Measurements from ENCODE around the gene SLC30A2.

SLC30A2 gene

GRCh38 chr1:26070296-26070962, 24.5 kb upstream of the SLC30A2 start:
- no peak overlapping the region for H3K27ac ChIP-seq
- no peak for DNase-seq (ENCODE audit: low spot score)
- TF ChIP-seq, protein P1, sequence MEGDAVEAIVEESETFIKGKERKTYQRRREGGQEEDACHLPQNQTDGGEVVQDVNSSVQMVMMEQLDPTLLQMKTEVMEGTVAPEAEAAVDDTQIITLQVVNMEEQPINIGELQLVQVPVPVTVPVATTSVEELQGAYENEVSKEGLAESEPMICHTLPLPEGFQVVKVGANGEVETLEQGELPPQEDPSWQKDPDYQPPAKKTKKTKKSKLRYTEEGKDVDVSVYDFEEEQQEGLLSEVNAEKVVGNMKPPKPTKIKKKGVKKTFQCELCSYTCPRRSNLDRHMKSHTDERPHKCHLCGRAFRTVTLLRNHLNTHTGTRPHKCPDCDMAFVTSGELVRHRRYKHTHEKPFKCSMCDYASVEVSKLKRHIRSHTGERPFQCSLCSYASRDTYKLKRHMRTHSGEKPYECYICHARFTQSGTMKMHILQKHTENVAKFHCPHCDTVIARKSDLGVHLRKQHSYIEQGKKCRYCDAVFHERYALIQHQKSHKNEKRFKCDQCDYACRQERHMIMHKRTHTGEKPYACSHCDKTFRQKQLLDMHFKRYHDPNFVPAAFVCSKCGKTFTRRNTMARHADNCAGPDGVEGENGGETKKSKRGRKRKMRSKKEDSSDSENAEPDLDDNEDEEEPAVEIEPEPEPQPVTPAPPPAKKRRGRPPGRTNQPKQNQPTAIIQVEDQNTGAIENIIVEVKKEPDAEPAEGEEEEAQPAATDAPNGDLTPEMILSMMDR (conservative IDR thresholded peaks at IDR 0.05; ENCODE audit: low read depth) = no peak
- ChIA-PET CTCF (no interaction called here), POLR2A (ENCODE audit: low non-redundant PET) (no interaction called here)

DNA sequence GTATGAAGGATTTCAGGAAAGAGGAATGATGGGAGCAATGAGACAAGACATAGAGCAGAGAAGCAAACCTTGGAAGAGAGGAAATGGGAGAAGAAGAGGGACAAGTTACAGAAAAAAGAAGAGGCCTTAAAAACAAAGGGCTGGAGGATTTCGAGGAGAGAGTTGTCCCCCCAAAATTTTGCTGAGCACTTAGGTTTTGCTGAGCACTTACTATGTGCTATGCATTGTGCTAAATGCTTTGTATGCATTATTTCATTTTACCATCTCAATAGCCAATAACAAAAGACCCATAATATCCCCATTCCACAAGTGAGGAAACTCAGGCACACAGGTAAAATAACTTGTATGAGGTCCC, 24.0 kb upstream of the SLC30A2 start:
- CTCF ChIA-PET = no interaction called here
- TF ChIP-seq, protein P1 (conservative IDR thresholded peaks at IDR 0.05; ENCODE audit: low read depth) = no peak
- POLR2A ChIA-PET (ENCODE audit: low non-redundant PET) = no interaction called here

GRCh38 chr1:26067432-26067911, 21.6 kb upstream of the SLC30A2 start, which contains the start of gene TRIM63:
TRIM63 (minus strand) TSS chr1:26067630; CDS start chr1:26067494, 136 bp downstream.
- ChIA-PET CTCF (interaction anchor here (0.6 to 1.6 kb wide), 2 partner anchors 78 to 943 kb away, joined by 3 to 4 read pairs; no protein-coding TSS in a partner anchor), POLR2A (ENCODE audit: low non-redundant PET) (no interaction called here)
- TF ChIP-seq, protein P1 (conservative IDR thresholded peaks at IDR 0.05; ENCODE audit: low read depth) = no peak
- DNase-seq (ENCODE audit: low spot score) = no peak
- H3K27ac ChIP-seq = no peak within 1 kb of the TSS

More for the DNA sequence above, 24.0 kb upstream of the SLC30A2 start:
- no peak overlapping the region for H3K27ac ChIP-seq
- DNase-seq (ENCODE audit: low spot score) = no peak

DNA sequence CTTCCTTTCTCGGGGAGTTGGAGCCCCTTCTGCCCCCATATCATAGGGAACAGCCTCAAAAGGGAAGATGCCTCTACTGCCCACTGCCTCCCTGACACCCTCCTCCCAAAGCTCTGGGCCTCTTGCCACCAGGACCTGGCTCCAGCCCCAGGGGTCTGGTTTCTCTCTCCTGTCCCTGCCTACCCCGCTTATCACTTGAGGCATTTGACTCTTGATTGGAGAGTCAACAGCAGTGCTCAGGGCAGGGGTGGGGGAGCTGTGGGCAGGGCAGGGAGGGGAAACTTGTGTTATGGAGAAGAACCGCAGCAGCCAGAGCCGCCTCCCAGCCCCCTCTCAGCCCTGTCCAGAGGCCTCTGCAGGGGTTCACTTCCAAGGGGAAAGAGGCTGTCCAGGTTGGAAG, 20.9 kb upstream of the SLC30A2 start:
- no peak overlapping the region for H3K27ac ChIP-seq
- DNase-seq (ENCODE audit: low spot score) = no peak
- TF ChIP-seq, protein P1 (conservative IDR thresholded peaks at IDR 0.05; ENCODE audit: low read depth) = no peak
- ChIA-PET POLR2A (ENCODE audit: low non-redundant PET) (no interaction called here), CTCF (interaction anchor here (0.8 to 1.6 kb wide), 2 partner anchors 37 to 78 kb away, joined by 4 read pairs; no protein-coding TSS in a partner anchor)

- ChIA-PET CTCF (interaction anchor here (0.5 to 1.6 kb wide), 3 partner anchors 18 to 79 kb away, joined by 3 to 4 read pairs (median 4); no protein-coding TSS in a partner anchor), POLR2A (ENCODE audit: low non-redundant PET) (no interaction called here)
Observed at GRCh38 chr1:26066160-26066559, 20.2 kb upstream of the SLC30A2 start.

DNA sequence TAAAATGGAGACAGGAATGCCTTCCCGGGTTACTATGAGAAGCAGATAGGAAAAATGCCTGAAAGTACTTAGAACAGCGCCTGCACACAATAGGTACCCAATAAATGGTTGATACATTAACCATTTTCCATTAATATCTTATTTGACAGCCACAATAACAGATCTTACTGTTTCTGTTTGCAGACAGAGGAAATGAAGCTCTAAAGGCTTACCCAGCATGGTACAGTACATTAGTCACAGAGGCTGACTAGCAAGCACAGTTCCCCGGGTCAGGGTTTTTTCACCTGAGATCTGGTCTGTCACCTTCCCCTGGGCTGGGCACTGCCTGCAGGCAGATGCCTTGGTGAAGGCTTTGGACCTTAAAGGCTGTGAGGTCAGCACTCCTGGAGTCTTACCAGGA, 18.6 kb upstream of the SLC30A2 start:
- ChIA-PET POLR2A (ENCODE audit: low non-redundant PET) (no interaction called here), CTCF (interaction anchor here (0.7 to 0.8 kb wide), 2 partner anchors 13 to 28 kb away, joined by 3 to 4 read pairs; no protein-coding TSS in a partner anchor)
- no peak for DNase-seq (ENCODE audit: low spot score)
- no peak overlapping the region for H3K27ac ChIP-seq
- TF ChIP-seq, protein P1 (conservative IDR thresholded peaks at IDR 0.05; ENCODE audit: low read depth) = no peak

More at GRCh38 chr1:26066160-26066559, 20.2 kb upstream of the SLC30A2 start:
- no peak overlapping the region for H3K27ac ChIP-seq
- DNase-seq (ENCODE audit: low spot score) = no peak
- TF ChIP-seq, protein P1 (conservative IDR thresholded peaks at IDR 0.05; ENCODE audit: low read depth) = no peak

Data from RWPE1 (cell line).